Activated naive CD4-positive, alpha-beta T cell treated with anti-CD3 and anti-CD28 coated beads, Interleukin-2, amount 50 U/mL, for 24 hours (primary cell): Measurements from ENCODE around the gene SRP72.
A peak's percentile ranks its signal among the peaks of the same experiment; 100 is the strongest.

Experiments
- H3K27ac Mint-ChIP-seq: one replicate; pipeline ENCODE4 v1.8.0; 2021; ENCODE audit warnings: mild to moderate bottlenecking, mixed read lengths
- H3K27me3 Mint-ChIP-seq: one replicate; pipeline ENCODE4 v1.8.0; 2021; ENCODE audit warnings: mixed read lengths
- H3K36me3 Mint-ChIP-seq: one replicate; pipeline ENCODE4 v1.8.0; 2021; ENCODE audit warnings: mixed read lengths
- H3K4me1 Mint-ChIP-seq: one replicate; pipeline ENCODE4 v1.8.0; 2021; ENCODE audit warnings: mixed read lengths
- H3K4me3 Mint-ChIP-seq: one replicate; pipeline ENCODE4 v1.8.0; 2021; ENCODE audit warnings: mild to moderate bottlenecking, mixed read lengths
- H3K9me3 Mint-ChIP-seq: one replicate; pipeline ENCODE4 v1.8.0; 2021; ENCODE audit warnings: mixed read lengths

The SRP72 gene

DNA sequence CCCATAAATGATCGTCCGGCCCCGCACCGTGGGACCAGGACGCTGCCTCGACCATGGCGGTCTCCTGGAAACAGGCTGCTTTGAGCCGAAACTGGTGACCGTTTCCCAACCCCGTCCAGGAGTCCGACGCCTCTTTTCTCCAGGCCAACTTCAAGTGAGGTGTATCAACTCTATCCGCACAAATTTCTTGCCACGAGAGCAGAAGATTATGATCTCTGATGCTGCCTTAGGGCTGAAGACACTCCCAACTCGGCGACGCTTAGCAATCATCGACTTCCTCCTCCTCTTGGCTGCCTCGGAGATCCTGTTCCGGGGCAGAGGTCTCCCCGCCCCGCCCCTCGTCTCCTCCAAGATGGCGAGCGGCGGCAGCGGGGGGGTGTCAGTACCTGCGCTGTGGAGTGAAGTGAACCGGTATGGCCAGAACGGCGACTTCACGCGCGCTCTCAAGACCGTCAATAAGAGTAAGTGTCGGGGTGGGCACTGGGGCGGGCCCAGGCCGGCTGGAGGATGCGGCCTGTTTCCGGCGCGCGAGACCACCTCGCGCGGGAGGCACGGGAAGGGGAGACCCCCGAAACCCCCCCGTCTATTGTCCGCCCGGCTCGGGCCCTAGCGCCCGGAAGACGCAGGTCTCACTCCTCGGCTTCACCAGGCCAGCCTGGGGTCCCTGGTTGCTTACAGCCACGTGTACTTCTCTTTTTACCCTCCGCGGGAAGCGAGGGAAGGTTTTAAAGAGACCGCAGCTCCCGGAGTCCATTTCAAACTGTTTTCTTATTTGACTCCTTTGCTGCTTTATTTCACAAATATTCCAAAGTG, at the start of gene SRP72:
Gene SRP72, plus strand, starts transcription at position 334 of the 813 bp plus-strand sequence. Its CDS starts 19 bp downstream, at position 353.
- Mint-ChIP-seq H3K4me1 (peaks cover 65% of the 10 kb centered on the region), H3K4me3 (peak within 1 kb of the TSS; percentile 98), H3K36me3 (peaks cover 14% of the 10 kb centered on the region), H3K27me3 (no peaks in the 10 kb centered on the region), H3K9me3 (no peaks in the 10 kb centered on the region), H3K27ac (peak within 1 kb of the TSS; percentile 98)

DNA sequence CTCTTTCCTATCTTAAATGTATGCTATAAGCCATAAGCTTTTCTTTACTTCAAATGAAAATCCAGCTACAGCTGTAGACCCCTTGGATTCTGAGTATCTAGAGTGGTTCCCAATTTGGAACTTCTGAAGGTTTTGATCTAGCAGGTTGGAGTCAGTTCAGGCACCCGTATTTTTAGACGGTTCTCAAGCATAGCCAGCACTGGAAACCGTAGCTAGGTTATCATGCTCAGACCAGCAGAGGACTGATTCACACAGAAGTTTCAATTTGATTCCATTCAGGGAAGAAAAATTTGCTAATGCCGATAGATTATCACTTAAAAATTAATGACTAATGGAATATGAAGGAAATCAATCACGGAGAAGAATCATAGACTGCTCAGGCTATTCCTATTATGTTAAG, 43.2 kb upstream of the SRP72 start:
- Mint-ChIP-seq H3K27ac (no peak overlapping the region), H3K27me3 (no peaks in the 10 kb centered on the region), H3K9me3 (no peaks in the 10 kb centered on the region), H3K36me3 (peaks cover 5% of the 10 kb centered on the region), H3K4me3 (no peak overlapping the region), H3K4me1 (peaks cover 26% of the 10 kb centered on the region)

GRCh38 chr4:56424697-56425514, 42.5 kb upstream of the SRP72 start:
- Mint-ChIP-seq H3K36me3 (peaks cover 5% of the 10 kb centered on the region), H3K4me3 (no peak overlapping the region), H3K27ac (no peak overlapping the region), H3K27me3 (no peaks in the 10 kb centered on the region), H3K9me3 (no peaks in the 10 kb centered on the region), H3K4me1 (peaks cover 28% of the 10 kb centered on the region)

DNA sequence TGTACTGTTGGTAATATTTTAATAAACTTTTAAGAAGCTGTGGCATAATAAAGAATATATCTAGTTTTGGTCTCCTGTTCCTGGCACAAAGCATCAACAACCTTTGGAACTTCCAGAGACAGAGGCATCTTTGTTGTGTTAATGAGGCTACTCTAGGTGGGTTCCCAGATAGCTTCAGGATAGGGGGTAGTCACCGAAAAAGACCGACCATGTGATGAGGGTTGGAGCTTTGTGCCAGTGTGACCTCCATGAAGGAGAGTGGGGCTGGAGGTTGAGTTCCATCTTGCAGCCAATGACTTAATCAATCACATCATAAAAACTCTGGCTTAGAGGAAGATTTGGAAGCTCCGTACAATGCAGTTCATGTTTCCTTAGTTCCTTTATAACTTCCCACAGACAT, 41.9 kb upstream of the SRP72 start:
- Mint-ChIP-seq H3K9me3 (no peaks in the 10 kb centered on the region), H3K27me3 (no peaks in the 10 kb centered on the region), H3K4me1 (peaks cover 31% of the 10 kb centered on the region), H3K36me3 (peaks cover 5% of the 10 kb centered on the region), H3K27ac (no peak overlapping the region), H3K4me3 (no peak overlapping the region)

GRCh38 chr4:56426273-56426672, 41.1 kb upstream of the SRP72 start:
- H3K4me1 Mint-ChIP-seq: peaks cover 37% of the 10 kb centered on the region
- H3K4me3 Mint-ChIP-seq: no peak overlapping the region
- no peaks in the 10 kb centered on the region for H3K27me3 Mint-ChIP-seq
- no peak overlapping the region for H3K27ac Mint-ChIP-seq
- peaks cover 5% of the 10 kb centered on the region for H3K36me3 Mint-ChIP-seq
- no peaks in the 10 kb centered on the region for H3K9me3 Mint-ChIP-seq

DNA sequence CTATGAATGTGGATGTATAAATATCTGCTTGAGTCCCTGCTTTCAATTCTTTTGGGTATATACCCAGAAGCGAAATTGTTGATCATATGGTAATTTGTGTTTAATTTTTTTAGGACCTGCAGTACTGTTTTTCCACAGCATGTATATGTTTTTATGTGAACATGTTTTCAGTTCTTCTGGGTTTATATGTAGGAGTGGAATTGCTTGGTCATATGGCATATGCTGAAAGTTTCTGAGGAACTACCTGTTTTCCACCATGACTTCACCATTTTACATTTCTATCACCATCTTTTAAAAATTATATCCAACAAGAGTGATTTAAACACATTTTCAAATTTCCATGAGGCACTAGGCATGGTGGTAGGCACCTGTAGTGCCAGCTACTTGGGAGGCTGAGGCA, 40.2 kb upstream of the SRP72 start:
- no peak overlapping the region for H3K27ac Mint-ChIP-seq
- no peak overlapping the region for H3K4me3 Mint-ChIP-seq
- peaks cover 46% of the 10 kb centered on the region for H3K4me1 Mint-ChIP-seq
- H3K9me3 Mint-ChIP-seq: no peaks in the 10 kb centered on the region
- H3K36me3 Mint-ChIP-seq: peaks cover 5% of the 10 kb centered on the region
- no peaks in the 10 kb centered on the region for H3K27me3 Mint-ChIP-seq

DNA sequence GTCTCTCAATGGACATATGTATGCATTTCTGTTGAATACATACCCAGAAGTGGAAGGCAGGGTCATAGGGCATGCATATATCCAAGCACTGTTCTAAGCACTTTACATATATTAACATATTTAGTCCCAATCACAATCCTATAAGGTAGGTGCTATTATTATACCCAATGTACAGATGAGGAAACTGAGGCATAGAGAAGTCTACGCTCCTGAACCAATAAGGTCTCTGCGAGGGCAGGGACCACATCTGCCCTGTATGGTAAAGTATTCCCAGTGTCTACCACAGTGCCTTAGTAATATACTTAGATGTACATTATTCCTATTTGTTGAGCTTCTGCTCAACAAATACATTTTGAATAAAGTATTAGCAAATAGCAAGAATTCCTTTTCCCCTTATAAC, 37.2 kb upstream of the SRP72 start:
- Mint-ChIP-seq H3K9me3 (no peaks in the 10 kb centered on the region), H3K4me1 (peaks cover 57% of the 10 kb centered on the region), H3K27me3 (no peaks in the 10 kb centered on the region), H3K27ac (no peak overlapping the region), H3K36me3 (peaks cover 3% of the 10 kb centered on the region), H3K4me3 (no peak overlapping the region)

DNA sequence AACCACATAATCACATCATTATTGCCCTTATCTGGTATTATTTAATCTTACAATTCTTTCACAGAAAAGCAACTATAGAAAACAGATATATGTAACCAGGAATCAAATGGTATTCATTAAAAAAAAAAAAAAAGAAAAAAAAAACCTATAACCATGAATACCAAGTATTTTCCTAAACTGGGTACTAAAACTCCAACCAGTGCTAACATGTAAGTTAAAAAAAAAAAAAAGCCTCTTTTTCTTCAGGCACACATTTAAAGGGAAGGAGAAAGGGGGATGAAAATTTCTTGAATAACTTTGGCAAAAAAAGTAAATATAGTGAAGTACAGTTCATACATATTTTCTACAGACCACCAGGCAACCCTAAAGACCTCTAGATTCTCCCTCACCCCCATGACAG, 34.1 kb upstream of the SRP72 start:
- H3K27me3 Mint-ChIP-seq: no peaks in the 10 kb centered on the region
- peaks cover 54% of the 10 kb centered on the region for H3K4me1 Mint-ChIP-seq
- no peaks in the 10 kb centered on the region for H3K9me3 Mint-ChIP-seq
- no peak overlapping the region for H3K27ac Mint-ChIP-seq
- H3K36me3 Mint-ChIP-seq: peaks cover 8% of the 10 kb centered on the region
- peak overlapping the region; percentile 95 for H3K4me3 Mint-ChIP-seq

DNA sequence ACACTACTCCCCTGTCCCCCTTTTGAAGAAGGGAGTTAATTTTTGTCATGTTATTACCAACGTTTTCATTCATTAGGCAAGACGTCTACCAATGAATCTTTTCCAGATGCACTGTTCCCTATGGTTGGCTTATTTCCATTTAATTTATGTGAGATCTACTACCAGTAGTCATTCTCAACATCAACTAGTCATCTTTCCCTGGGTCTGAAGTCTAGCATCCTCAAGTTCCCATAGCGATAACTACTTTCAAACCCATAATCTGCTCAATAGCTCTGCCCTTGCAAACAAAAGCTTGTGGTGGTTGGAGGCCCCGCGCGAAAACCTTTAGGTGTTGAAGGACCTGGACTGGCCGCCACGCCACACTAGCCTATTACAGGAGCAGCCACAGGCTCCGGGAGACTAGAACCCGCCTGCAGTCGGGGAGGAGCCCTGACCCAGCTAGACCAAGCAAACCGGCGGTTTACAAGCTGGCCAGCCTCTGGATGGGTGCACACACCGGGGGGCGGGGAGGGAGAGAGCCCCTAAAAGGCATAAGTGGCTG, 32.7 kb upstream of the SRP72 start:
- H3K4me1 Mint-ChIP-seq: peaks cover 53% of the 10 kb centered on the region

DNA sequence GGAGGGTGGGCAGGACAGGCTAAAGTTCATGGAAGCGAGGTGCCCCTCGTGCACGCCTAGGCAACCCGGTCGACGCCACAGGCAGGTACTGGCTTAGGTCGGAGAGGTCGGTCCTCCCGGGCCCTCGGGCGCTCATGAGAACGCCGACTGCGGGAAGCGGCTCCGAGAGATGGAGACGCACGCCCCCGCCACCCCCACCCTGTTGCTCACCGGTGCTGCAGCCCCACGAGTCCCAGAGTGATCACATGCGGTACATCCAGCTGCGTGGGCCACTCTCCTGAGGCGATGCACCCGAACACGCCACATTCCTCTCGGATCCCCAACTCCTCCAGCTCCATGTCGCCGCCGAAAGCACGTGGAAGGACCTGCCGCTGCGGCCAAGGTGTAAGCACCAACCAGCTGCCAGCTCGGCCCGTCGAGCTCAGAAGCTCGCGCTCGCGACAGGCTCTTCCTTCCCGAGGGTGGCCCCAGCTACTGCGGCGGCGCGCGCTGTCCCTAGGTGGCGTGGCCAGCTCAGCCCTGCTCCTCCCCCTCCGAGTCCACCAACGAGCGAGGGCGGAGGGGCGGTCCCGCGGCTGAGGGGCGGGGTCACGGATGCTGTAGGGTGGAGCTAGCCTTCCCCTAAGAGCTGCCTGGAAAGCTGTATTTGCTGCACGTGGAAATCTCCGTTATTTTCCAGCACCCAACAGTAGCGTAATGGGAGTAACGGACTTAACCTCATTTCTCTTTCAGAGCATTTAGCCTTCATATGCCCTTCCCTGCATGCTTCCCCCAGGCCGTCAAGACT, 32.1 kb upstream of the SRP72 start, which contains the start of gene PPAT:
Gene PPAT, minus strand, starts transcription at position 476 of the 787 bp plus-strand sequence. Its CDS starts 138 bp downstream, at position 338.
- Mint-ChIP-seq H3K36me3 (peaks cover 15% of the 10 kb centered on the region), H3K4me1 (peaks cover 53% of the 10 kb centered on the region)

More for the DNA sequence above, 32.7 kb upstream of the SRP72 start:
- H3K4me3 Mint-ChIP-seq: peak overlapping the region; percentile 95
- H3K36me3 Mint-ChIP-seq: peaks cover 13% of the 10 kb centered on the region
- H3K9me3 Mint-ChIP-seq: no peaks in the 10 kb centered on the region
- H3K27ac Mint-ChIP-seq: peak overlapping the region; percentile 95
- no peaks in the 10 kb centered on the region for H3K27me3 Mint-ChIP-seq

GRCh38 chr4:56438766-56439165, 28.7 kb upstream of the SRP72 start:
- Mint-ChIP-seq H3K27me3 (no peaks in the 10 kb centered on the region), H3K9me3 (no peaks in the 10 kb centered on the region), H3K4me3 (peak overlapping the region; percentile 65), H3K4me1 (peaks cover 54% of the 10 kb centered on the region), H3K27ac (no peak overlapping the region), H3K36me3 (peaks cover 23% of the 10 kb centered on the region)

More for the DNA sequence above, 32.1 kb upstream of the SRP72 start, which contains the start of gene PPAT:
- Mint-ChIP-seq H3K27me3 (no peaks in the 10 kb centered on the region), H3K4me3 (peak within 1 kb of the TSS; percentile 95), H3K9me3 (no peaks in the 10 kb centered on the region), H3K27ac (peak within 1 kb of the TSS; percentile 95)

GRCh38 chr4:56440983-56441382, 26.4 kb upstream of the SRP72 start:
- peaks cover 56% of the 10 kb centered on the region for H3K4me1 Mint-ChIP-seq
- H3K27ac Mint-ChIP-seq: no peak overlapping the region
- H3K9me3 Mint-ChIP-seq: no peaks in the 10 kb centered on the region
- H3K27me3 Mint-ChIP-seq: no peaks in the 10 kb centered on the region
- peaks cover 28% of the 10 kb centered on the region for H3K36me3 Mint-ChIP-seq
- H3K4me3 Mint-ChIP-seq: no peak overlapping the region

DNA sequence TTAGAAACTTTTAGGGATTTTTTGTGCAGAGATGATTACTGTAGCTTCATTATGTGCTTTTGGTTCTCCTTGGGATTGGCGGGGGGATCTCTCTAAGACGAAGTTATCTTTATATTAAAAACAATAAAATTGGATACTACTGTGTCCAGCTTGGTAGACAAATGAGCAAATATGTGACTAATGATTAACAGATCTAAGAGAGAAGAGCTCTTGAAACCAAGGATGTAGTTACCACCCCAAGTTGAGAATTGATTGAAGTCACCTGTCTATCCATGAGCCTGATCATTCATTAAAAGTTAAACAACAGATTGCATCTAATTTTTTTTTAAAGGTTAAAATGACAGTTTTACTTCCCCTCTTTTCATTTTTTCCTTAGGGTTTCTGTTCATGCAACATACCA, 22.7 kb upstream of the SRP72 start:
- Mint-ChIP-seq H3K4me3 (no peak overlapping the region), H3K27me3 (no peaks in the 10 kb centered on the region), H3K36me3 (peaks cover 25% of the 10 kb centered on the region), H3K4me1 (peaks cover 41% of the 10 kb centered on the region), H3K9me3 (no peaks in the 10 kb centered on the region), H3K27ac (peak overlapping the region; percentile 55)

GRCh38 chr4:56445699-56446098, 21.7 kb upstream of the SRP72 start:
- H3K9me3 Mint-ChIP-seq: no peaks in the 10 kb centered on the region
- no peaks in the 10 kb centered on the region for H3K27me3 Mint-ChIP-seq
- no peak overlapping the region for H3K4me3 Mint-ChIP-seq
- H3K4me1 Mint-ChIP-seq: peaks cover 33% of the 10 kb centered on the region
- H3K27ac Mint-ChIP-seq: no peak overlapping the region
- H3K36me3 Mint-ChIP-seq: peaks cover 29% of the 10 kb centered on the region

GRCh38 chr4:56448301-56448700, 19.1 kb upstream of the SRP72 start:
- Mint-ChIP-seq H3K27me3 (no peaks in the 10 kb centered on the region), H3K36me3 (peaks cover 28% of the 10 kb centered on the region), H3K4me3 (no peak overlapping the region), H3K9me3 (no peaks in the 10 kb centered on the region), H3K4me1 (peaks cover 20% of the 10 kb centered on the region), H3K27ac (no peak overlapping the region)
